Myocyte (in vitro differentiated cells): ENCODE data around the gene ZC3H12D. TPM values are rescaled to one million over a fixed set of nuclear protein-coding genes. Genes with fewer than 3 reads are reported as not detected.
"Not testable (repeated sequence)": the region's sequence is repeated elsewhere in the genome, so short reads cannot be mapped to it uniquely, and the experiment has no call there.

Experiments
- DNase-seq: peaks from one replicate; pipeline ENCODE4 v3.0.0-alpha.2; 2012; ENCODE audit warnings: low read depth
- polyA plus RNA-seq: library from polyadenylated mRNA; unstranded; fragments of >200 nt; gene quantifications from one replicate; pipeline ENCODE4 v1.2.1, GENCODE V29; 2012; ENCODE audit warnings: missing spikeins
- total RNA-seq: library from RNA; depleted of rRNA; stranded (reverse); fragments of >200 nt; gene quantifications from 2 replicates; pipeline ENCODE4 v1.2.3, GENCODE V29; 2014

The ZC3H12D gene
- total RNA-seq: 0.05 TPM in 1 of 2 replicates, not detected in the other
- 0.09 TPM for polyA plus RNA-seq

DNA sequence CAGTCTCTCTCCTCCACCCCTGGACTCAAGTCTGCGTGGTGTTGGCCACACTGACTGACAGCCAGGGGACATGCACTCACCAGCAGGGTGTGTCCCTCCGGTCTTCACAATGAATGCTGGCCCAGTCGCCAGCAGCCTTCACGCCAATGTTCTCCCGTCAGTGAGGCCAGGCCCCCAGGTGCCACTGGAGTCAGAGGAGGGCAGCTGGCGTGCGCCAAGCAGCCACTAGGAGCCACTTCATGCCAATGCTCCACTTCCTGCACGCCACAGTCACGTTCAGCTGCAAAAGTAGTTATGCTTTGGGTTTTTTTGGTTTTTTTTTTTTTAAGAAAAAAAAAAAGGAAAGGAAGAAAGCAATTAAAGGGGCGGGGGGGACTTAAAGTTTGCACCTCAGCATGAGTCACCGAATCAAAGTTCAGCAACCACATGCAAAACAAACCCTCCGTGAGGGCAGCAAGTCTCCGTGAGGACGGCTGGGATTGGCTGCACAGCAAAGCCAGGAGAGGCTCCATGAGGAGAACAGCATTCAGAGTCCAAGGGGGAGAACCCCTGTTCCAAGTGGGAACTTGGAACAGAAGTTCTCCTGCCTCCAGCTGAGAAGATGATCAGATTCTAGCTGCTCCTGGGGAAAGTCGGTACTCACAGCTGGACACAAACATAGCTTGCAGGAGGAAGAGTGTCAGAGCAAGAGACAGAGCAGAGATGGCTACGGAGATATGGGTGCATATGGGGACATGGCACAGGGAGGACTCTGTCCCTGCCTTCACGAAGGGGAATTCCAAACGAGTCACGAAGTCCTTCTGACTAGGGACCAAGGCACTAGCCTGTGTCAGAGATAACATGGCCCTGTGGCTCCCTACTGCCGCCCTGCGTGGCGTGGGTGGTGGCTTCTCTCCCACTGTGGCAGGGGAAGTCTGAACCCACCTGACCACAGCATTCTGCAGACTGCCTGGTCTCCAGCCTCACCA lies at the start of gene ZC3H12D:
Gene ZC3H12D (minus strand): TSS at position 282 of the 968 bp plus-strand sequence. CDS start 10,471 bp downstream, outside the sequence.
- peak; percentile 44 for DNase-seq

- no peak for DNase-seq
These were observed 44.8 kb upstream of the ZC3H12D start for GRCh38 chr6:149529650-149530049.

- no peak for DNase-seq
These were observed 30.7 kb upstream of the ZC3H12D start for GRCh38 chr6:149515494-149515893.

- DNase-seq: no peak
These were observed 29.1 kb upstream of the ZC3H12D start for GRCh38 chr6:149513915-149514314.

- DNase-seq: no peak
These were observed 26.1 kb upstream of the ZC3H12D start for GRCh38 chr6:149510793-149511512.

DNA sequence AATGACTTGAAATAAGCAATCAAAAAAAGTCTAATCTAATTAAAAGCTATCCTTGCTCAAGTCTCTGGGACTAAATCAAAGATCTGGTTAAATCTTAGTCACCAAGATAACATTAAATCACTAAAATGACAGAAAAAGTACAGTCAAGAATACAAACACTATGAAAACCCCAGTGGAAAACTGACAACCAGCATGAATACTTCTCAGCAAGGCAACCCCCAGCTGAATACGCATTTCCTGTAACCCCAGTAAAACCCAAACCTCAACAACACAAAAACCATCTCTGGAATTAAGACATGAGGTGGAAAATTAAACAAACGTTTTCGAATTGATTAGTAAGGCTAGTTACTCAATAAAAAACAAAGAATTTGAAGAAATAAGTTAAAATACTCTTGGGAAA lies 23.7 kb upstream of the ZC3H12D start:
- DNase-seq: no peak

- no peak for DNase-seq
These were observed 19.1 kb upstream of the ZC3H12D start for GRCh38 chr6:149503872-149504271.

DNA sequence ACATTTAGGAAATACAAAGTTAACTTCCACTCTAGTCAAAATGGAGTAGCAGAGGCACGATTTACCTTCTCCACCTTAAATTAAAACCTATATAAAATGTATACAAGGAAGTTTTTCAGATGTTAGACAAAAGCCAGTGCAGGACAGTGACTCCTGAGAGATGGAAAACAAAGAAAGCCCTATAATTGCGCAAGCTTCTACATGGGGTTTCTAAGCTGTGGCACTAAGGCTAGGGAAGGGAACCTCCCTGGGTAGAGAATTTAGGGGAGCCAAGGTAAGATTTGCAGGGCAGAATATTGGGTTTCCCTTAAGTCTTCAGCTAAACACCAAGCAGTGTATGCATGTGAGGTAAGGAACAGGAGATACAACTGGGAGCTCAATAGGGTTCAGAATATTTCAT lies 18.5 kb upstream of the ZC3H12D start:
- DNase-seq: no peak

GRCh38 chr6:149501768-149502167 lies 17.0 kb upstream of the ZC3H12D start:
- DNase-seq: no peak

- DNase-seq: no peak
These were observed 16.4 kb upstream of the ZC3H12D start for GRCh38 chr6:149501201-149501600.

DNA sequence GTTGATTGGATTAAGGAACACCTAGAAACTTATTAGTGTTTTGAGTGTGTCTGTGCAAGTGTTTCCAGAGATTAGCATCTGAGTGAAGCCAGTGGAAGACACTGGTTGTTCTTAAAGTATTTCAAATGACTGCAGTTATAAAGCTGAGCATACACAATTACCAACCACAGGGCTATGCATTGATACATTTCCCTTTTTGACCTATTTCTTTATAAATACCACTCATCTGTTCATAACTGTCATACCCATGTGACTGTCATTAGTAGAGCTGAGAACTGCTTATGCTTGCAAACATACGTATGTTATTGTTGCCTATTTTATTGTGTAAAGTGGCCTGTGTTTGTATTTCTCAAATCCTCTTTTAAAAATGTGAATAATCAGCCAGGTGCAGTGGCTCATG lies 15.3 kb upstream of the ZC3H12D start:
- no peak for DNase-seq

DNA sequence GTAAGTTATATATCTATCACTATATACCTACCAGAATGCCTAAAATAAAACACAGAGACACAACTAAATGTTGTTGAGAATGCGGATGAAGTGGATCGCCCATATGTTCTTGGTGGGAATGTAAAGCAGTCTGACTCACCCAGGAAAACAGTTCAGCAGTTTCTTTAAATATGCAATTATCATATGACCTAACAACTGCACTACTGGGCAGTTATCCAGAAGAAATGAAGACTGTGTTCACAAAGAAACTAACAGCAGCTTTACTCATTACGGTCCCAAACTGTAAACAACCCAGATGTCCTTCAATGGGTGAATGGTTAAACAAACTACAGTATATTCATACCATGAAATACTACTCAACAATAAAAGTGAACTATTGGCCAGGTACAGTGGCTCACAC lies 14.3 kb upstream of the ZC3H12D start:
- DNase-seq: peak; percentile 67

DNA sequence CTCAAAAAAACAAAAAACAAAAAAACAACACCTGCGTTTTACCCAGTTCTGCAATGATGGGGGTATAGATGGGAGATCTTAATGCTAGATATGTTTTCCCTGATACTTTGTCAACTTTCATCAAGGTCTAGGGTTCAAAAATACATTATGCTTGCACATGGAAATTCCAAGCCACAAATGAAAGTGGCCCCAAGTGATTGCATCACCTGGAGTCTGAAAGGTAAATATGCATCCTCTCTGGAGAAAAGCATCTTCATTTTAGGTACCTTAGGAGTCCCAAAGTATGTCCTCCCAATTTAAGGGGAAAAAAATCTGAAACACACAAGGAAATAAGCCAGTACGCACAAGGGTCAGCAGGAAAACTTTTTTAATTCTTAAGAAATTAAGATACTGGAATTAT lies 12.6 kb upstream of the ZC3H12D start:
- no peak for DNase-seq

DNA sequence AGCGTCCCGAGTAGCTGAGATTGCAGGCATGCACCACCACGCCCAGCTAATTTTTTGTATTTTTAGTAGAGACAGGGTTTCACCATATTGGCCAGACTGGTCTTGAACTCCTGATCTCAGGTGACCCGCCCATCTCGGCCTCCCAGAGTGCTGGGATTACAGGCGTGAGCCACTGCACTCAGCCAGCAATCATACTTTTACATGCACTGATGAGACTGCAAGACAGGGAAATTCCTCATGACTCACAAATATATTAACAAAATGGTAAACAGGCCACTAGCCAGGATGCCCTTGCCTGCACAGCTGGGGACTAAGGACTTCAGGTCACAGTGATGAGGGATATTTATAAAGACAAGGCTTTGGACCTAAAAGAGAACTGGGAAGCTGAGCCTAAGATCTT lies 11.8 kb upstream of the ZC3H12D start:
- DNase-seq: peak; percentile 3

- not testable (repeated sequence) for DNase-seq
These were observed 10.7 kb upstream of the ZC3H12D start for GRCh38 chr6:149495349-149496016.

DNA sequence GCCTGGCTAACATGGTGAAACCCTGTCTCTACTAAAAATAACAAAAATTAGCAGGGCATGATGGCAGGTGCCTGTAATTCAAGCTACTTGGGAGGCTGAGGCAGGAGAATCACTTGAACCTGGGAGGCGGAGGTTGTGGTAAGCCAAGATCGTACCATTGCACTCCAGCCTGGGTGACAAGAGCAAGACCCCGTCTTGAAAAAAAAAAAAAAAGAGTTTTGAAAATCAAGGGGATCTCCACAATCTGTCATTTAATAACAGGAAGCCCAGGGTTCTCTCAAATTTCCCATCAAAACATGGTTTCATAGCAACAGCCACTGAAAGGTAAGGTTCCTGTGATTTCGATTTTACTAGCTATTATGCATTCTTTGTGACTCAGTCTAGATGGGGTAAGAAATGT lies 10.0 kb upstream of the ZC3H12D start:
- not testable (repeated sequence) for DNase-seq

- no peak for DNase-seq
These were observed 9.0 kb upstream of the ZC3H12D start for GRCh38 chr6:149493761-149494320.

- DNase-seq: no peak
These were observed 8.1 kb upstream of the ZC3H12D start for GRCh38 chr6:149492798-149493343.

GRCh38 chr6:149489967-149490366 lies 5.2 kb upstream of the ZC3H12D start:
- DNase-seq: peak; percentile 18

DNA sequence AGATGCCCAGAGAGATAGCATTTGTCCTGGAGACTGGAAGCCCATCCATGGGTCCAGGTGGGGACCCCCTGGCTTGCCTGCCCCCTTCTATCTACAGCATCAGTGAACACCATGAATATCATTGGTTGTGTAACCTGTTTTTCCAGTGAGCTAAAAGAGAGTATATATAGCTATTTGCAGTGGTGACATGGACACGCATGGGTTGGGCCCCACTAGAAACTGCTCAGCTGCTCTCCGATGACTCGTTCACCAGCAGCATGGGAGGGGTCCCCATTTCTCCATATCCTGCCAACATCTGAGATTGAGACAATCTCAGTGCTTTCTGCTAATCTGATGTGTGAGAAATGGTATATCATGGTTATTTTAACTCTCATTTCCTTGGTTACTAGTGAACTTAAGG lies 4.0 kb upstream of the ZC3H12D start:
- peak; percentile 28 for DNase-seq

DNA sequence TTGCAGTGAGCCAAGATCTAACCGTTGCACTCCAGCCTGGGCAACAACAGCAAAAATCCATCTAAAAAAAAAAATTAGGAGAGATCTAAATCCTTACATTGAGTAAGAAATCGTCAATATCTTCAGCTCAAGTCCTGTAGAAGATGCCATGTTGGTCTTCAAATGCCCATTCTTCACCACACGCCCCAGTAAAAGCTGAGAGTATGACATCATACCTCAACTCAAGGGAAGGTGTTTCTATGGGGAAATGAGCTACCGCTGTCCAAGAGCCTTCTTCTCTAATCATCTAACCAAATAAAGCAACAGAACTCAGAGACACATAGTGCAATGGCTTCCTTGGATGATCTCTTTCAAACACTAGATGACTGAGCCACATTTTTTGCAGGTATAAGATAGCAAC lies 2.5 kb upstream of the ZC3H12D start:
- no peak for DNase-seq
